BLaER1 treated with 17β-estradiol and CSF1 and Interleukin-3, amounts not matched to agents 10 nM and 100 nM (cell line): ENCODE data around the gene FGF7.
"Not testable (repeated sequence)": the region's sequence is repeated elsewhere in the genome, so short reads cannot be mapped to it uniquely, and the experiment has no call there.

Source experiments
- H3K27ac ChIP-seq, 11 experiments: shearing (Covaris generic); formaldehyde crosslinking; 2 replicates each; pipeline ENCODE4 v1.8.1; 2022
- H3K27me3 ChIP-seq, 11 experiments: shearing (Covaris generic); formaldehyde crosslinking; 2 replicates each; pipeline ENCODE4 v1.8.1; 2022
- H3K36me3 ChIP-seq, 11 experiments: shearing (Covaris generic); formaldehyde crosslinking; 2 replicates each; pipeline ENCODE4 v1.8.1; 2022
- H3K4me1 ChIP-seq, 10 experiments: shearing (Covaris generic); formaldehyde crosslinking; 2 replicates each; pipeline ENCODE4 v1.8.1; 2022
- H3K4me2 ChIP-seq, 11 experiments: shearing (Covaris generic); formaldehyde crosslinking; 2 replicates each; pipeline ENCODE4 v1.8.1; 2022
- H3K4me3 ChIP-seq, 10 experiments: shearing (Covaris generic); formaldehyde crosslinking; 2 replicates each; pipeline ENCODE4 v1.8.1; 2022
- H3K9ac ChIP-seq, 11 experiments: shearing (Covaris generic); formaldehyde crosslinking; 2 replicates each; pipeline ENCODE4 v1.8.1; 2022
- H3K9me3 ChIP-seq, 11 experiments: shearing (Covaris generic); formaldehyde crosslinking; replicated peaks in 1 of 11; 2 replicates each; pipeline ENCODE4 v1.8.1; 2022
- H4K20me1 ChIP-seq, 11 experiments: shearing (Covaris generic); formaldehyde crosslinking; 2 replicates each; pipeline ENCODE4 v1.8.1; 2022
- Cebpa-rat ChIP-seq, 11 experiments: shearing (Covaris generic); IDR thresholded peaks; 2 replicates each; pipeline ENCODE4 v1.8.1; 2022

Gene FGF7, protein sequence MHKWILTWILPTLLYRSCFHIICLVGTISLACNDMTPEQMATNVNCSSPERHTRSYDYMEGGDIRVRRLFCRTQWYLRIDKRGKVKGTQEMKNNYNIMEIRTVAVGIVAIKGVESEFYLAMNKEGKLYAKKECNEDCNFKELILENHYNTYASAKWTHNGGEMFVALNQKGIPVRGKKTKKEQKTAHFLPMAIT

DNA sequence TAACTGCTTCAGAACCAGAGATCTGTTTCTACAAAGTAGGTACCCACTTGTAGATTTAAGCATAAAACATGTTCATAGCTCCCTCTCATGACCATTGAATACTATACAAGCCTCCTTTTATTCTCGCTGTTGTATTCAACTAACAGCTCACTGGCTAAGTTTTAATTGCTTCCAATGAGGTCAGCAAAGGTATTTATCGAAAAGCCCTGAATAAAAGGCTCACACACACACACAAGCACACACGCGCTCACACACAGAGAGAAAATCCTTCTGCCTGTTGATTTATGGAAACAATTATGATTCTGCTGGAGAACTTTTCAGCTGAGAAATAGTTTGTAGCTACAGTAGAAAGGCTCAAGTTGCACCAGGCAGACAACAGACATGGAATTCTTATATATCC, at the start of gene FGF7:
Gene FGF7, plus strand, starts transcription at position 222 of the 400 bp plus-strand sequence. CDS start 1,056 bp downstream, outside the sequence.
- Histone ChIP-seq H3K4me1 (no peaks in the 10 kb centered on the region), H3K9me3 (no peaks in the 10 kb centered on the region), H3K27me3 (no peaks in the 10 kb centered on the region), H4K20me1 (no peaks in the 10 kb centered on the region), H3K4me3 (no peak within 1 kb of the TSS), H3K36me3 (no peaks in the 10 kb centered on the region), H3K9ac (no peak within 1 kb of the TSS), H3K4me2 (no peak within 1 kb of the TSS), H3K27ac (no peak within 1 kb of the TSS)
- TF ChIP-seq Cebpa-rat (IDR thresholded peaks at IDR 0.05): no peak

DNA sequence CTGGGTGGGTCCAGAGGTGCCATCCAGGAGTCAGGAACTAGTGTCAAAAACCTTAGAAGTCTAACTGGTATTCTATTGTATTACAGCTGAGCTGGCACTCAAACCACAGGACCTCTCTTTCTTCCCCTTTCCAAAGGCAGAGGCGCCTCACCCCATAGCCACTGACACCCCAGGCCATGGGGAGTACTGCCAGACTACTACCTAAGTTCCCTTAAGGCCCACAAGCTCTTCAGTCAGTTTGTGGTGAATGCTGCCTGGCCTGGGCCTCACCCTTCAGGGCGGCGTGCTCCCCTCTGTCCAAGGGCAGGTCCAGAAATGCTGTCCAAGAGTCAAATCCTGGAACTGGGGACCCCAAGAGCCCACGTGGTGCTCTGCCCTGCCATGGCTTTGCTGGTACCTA, 43.0 kb upstream of the FGF7 start:
- Histone ChIP-seq H3K9me3 (no peaks in the 10 kb centered on the region), H4K20me1 (no peaks in the 10 kb centered on the region), H3K27ac (no peak overlapping the region; a peak in 1 of 22 replicates), H3K36me3 (no peaks in the 10 kb centered on the region), H3K9ac (no peak overlapping the region), H3K4me3 (no peak overlapping the region), H3K4me1 (no peaks in the 10 kb centered on the region), H3K4me2 (0 out of 22 replicates have a peak overlapping the region, but pooled peaks of 1 of the 11 experiments have one; percentile 2), H3K27me3 (no peaks in the 10 kb centered on the region)
- TF ChIP-seq Cebpa-rat (IDR thresholded peaks at IDR 0.05): no peak

DNA sequence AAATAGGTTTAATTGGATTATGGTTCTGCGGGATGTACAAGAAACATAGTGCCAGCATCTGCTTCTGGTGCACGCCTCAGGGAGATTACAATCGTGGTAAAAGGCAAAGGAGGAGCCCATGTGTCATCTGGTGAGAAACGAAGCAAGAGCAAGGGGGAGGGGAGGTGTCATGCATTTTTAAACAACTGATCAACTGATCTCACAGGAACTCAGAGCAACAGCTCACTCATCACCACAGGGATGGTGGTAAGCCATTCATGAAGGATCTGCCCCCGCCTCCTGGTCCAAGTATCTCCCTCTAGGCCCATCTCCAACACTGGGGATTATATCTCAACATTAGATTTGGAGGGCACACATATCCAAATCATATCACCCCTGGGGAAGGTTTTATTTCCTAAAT, 42.1 kb upstream of the FGF7 start:
- Histone ChIP-seq H3K9me3 (no peaks in the 10 kb centered on the region), H3K9ac (no peak overlapping the region), H3K4me2 (no peak overlapping the region), H3K4me3 (no peak overlapping the region), H3K4me1 (no peaks in the 10 kb centered on the region), H3K27me3 (no peaks in the 10 kb centered on the region), H4K20me1 (no peaks in the 10 kb centered on the region), H3K27ac (no peak overlapping the region), H3K36me3 (no peaks in the 10 kb centered on the region)
- TF ChIP-seq Cebpa-rat (IDR thresholded peaks at IDR 0.05): no peak

DNA sequence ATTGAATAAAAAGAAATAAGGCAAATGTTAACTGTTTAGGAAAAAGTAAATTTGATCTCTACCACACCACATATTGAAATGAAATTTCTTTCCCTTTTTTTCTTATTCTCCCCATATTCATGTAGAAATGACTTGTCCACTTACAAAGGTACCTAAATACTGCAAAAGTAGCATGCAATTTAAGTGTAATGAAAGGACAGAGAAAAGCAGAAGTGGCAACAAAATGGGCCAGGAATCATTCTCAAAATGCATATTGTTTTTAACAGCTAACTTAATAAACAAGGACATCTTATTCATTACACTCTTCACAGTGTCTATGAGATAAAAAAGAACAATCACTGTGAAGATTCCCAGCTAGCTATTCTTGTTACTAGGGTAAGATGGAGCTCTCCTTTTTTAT, 40.6 kb upstream of the FGF7 start:
- H3K27me3 ChIP-seq: no peaks in the 10 kb centered on the region
- no peaks in the 10 kb centered on the region for H3K4me1 ChIP-seq
- no peak overlapping the region for H3K27ac ChIP-seq
- no peaks in the 10 kb centered on the region for H4K20me1 ChIP-seq
- no peaks in the 10 kb centered on the region for H3K9me3 ChIP-seq
- H3K9ac ChIP-seq: no peak overlapping the region
- H3K36me3 ChIP-seq: no peaks in the 10 kb centered on the region
- no peak for TF ChIP-seq Cebpa-rat (IDR thresholded peaks at IDR 0.05)
- H3K4me3 ChIP-seq: no peak overlapping the region
- H3K4me2 ChIP-seq: no peak overlapping the region

DNA sequence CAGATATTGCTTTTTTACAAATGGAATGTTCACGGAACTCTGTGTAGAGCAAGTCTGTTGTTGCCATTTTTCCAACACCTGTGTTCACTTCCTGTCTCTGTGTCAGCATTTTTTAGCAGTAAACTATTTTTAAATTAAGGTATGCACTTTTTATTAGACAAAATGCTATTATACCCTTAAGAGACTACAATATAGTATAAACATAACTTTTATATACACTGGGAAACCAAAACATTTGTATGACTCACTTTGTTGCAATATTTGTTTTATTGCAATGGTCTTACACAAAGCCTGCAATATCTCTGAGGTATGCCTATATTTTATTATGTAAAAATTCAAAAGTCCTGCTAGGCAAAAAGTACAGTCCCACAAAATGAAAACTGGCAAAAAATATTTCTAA, 39.8 kb upstream of the FGF7 start:
- TF ChIP-seq Cebpa-rat (IDR thresholded peaks at IDR 0.05): no peak
- no peak overlapping the region for H3K4me3 ChIP-seq
- H3K27ac ChIP-seq: no peak overlapping the region
- H3K36me3 ChIP-seq: no peaks in the 10 kb centered on the region
- no peak overlapping the region for H3K4me2 ChIP-seq
- no peaks in the 10 kb centered on the region for H3K9me3 ChIP-seq
- H3K9ac ChIP-seq: no peak overlapping the region
- no peaks in the 10 kb centered on the region for H3K27me3 ChIP-seq
- H3K4me1 ChIP-seq: no peaks in the 10 kb centered on the region
- H4K20me1 ChIP-seq: no peaks in the 10 kb centered on the region

DNA sequence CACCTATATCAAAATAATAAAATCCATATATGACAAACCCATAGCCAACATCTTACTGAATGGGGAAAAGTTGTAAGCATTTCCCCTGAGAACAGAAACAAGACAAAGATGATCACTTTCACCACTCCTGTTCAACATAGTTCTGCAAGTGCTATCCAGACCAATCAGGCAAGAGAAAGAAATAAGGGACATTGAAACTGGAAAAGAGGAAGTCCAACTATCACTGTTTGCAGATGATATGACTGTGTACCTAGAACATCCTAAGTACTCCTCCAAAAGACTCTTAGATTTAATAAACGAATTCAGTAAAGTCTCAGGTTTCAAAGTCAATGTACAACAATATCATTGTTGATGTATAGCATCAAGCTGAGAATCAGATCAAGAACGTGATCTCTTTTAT, 35.6 kb upstream of the FGF7 start:
- H3K9me3 ChIP-seq: no peaks in the 10 kb centered on the region
- no peaks in the 10 kb centered on the region for H4K20me1 ChIP-seq
- no peaks in the 10 kb centered on the region for H3K4me1 ChIP-seq
- no peak overlapping the region for H3K9ac ChIP-seq
- no peak for TF ChIP-seq Cebpa-rat (IDR thresholded peaks at IDR 0.05)
- no peaks in the 10 kb centered on the region for H3K27me3 ChIP-seq
- H3K27ac ChIP-seq: no peak overlapping the region
- H3K4me2 ChIP-seq: no peak overlapping the region
- H3K36me3 ChIP-seq: no peaks in the 10 kb centered on the region
- no peak overlapping the region for H3K4me3 ChIP-seq

DNA sequence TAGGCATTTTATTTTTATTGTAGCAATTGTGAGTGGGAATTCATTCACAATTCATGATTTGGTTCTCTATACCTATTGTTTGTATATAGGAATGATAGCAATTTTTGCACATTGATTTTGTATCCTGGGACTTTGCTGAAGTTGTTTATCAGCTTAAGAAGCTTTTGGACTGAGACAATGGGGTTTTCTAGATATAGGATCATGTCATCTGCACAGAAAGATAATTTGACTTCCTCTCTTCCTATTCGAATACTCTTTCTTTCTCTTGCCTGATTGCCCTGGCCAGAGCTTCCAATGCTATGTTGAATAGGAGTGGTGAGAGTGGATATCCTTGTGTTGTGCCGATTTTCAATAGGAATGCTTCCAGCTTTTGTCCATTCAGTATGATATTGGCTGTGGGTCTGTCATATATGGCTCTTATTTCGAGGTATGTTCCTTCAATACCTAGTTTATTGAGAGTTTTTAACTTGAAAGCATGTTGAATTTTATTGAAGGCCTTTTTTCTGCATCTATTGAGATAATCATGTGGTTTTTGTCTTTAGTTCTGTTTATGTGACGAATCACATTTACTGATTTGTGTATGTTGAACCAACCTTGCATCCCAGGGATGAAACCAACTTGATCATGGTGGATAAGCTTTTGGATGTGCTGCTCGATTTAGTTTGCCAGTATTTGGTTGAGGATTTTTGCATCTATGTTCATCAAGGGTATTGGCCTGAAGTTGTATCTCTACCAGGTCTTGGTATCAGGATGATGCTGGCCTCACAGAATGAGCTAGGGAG, 20.3 kb upstream of the FGF7 start:
- H3K9me3 ChIP-seq, H3K36me3 ChIP-seq, H3K9ac ChIP-seq, H3K4me1 ChIP-seq, H3K27me3 ChIP-seq, H3K4me3 ChIP-seq, H3K27ac ChIP-seq, H4K20me1 ChIP-seq, H3K4me2 ChIP-seq: not testable (repeated sequence)

DNA sequence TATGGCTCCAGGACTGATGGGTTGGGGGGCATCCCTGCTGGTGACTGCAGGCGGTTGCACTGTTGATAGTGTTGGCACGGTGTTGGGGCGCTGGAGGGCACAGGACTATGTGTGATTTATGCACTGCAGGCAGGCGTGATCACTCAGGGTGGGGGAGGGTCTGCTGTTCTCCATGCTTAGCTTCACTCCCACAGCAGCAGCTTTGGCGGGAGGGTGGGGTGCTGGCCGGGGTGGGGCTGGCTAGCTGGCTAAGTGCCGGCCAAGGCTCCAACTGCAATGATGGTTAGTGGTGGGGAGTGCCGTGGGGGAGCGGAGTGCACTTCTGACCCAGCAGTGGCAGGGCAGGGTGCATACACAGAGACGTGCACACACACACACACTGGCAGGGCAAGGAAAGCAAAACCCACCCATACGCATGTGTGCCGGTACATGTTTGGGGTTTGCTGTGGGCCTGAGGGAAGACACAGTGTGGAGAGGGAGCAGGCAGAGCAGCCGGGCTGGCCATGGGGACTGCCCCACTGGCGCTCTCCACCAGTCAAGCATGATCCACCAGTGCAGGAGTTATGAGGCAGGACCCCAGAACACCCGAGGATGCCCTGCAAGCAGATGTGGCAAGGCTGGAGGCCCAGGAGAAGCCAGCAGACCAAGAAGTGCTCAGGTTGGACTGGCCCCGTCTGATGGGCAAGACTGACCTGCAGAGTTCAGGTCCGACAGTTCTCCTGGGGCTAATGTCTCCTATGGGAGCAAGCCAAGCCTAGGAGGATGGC, 16.5 kb upstream of the FGF7 start:
- no peak overlapping the region for H3K9ac ChIP-seq
- H4K20me1 ChIP-seq: no peaks in the 10 kb centered on the region
- no peaks in the 10 kb centered on the region for H3K36me3 ChIP-seq
- H3K4me1 ChIP-seq: no peaks in the 10 kb centered on the region
- H3K27me3 ChIP-seq: no peaks in the 10 kb centered on the region
- no peak overlapping the region for H3K4me2 ChIP-seq
- H3K9me3 ChIP-seq: no peaks in the 10 kb centered on the region
- H3K27ac ChIP-seq: no peak overlapping the region
- TF ChIP-seq Cebpa-rat (IDR thresholded peaks at IDR 0.05): no peak
- no peak overlapping the region for H3K4me3 ChIP-seq

DNA sequence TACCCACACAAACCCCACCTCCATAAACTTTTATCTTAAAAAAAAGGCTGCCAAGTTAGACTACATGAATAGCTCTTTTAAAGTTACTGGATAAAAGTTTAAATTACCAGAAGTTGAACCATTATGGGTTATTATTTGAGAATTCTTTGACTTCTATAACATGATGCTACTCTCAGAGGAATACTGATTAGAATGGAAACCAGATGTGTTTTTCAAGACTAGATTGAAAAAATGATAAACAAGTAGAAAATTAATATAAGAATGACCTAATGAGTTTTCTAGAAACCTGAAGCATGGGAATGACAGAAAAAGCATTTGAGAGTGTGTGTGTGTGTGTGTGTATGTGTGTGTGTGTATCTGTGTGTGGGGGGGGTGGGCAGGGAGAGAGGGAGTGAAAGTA, 12.4 kb upstream of the FGF7 start:
- Histone ChIP-seq H3K4me1 (no peaks in the 10 kb centered on the region), H3K9me3 (no peaks in the 10 kb centered on the region), H3K27ac (no peak overlapping the region), H3K4me2 (no peak overlapping the region), H3K9ac (no peak overlapping the region), H4K20me1 (no peaks in the 10 kb centered on the region), H3K4me3 (no peak overlapping the region), H3K36me3 (no peaks in the 10 kb centered on the region), H3K27me3 (no peaks in the 10 kb centered on the region)
- TF ChIP-seq Cebpa-rat (IDR thresholded peaks at IDR 0.05): no peak
